T-helper 1 cell treated with Interleukin-12 subunit alpha and Interleukin-12 subunit beta and Interleukin-4 antibody, amounts not matched to agents 30 μg/mL and 1 μg/mL, for 36 hours (primary cell): ENCODE results near the gene PRDM1.
A peak's percentile ranks its signal among the peaks of the same experiment; 100 is the strongest.

Experiments
- H3K27ac Mint-ChIP-seq: one replicate; pipeline ENCODE4 v1.8.0; 2021; ENCODE audit warnings: mild to moderate bottlenecking, mixed read lengths
- H3K27me3 Mint-ChIP-seq: one replicate; pipeline ENCODE4 v1.8.0; 2021; ENCODE audit warnings: low read depth, mixed read lengths
- H3K36me3 Mint-ChIP-seq: one replicate; pipeline ENCODE4 v1.8.0; 2021; ENCODE audit warnings: low read depth, mixed read lengths
- H3K4me1 Mint-ChIP-seq: one replicate; pipeline ENCODE4 v1.8.0; 2021; ENCODE audit warnings: low read depth, mixed read lengths
- H3K4me3 Mint-ChIP-seq: one replicate; pipeline ENCODE4 v1.8.0; 2021; ENCODE audit warnings: mild to moderate bottlenecking, moderate library complexity, mixed read lengths
- H3K9me3 Mint-ChIP-seq: one replicate; pipeline ENCODE4 v1.8.0; 2021; ENCODE audit warnings: mixed read lengths

PRDM1 gene

GRCh38 chr6:106097411-106098231 lies 11.5 kb downstream of the PRDM1 start:
- Mint-ChIP-seq H3K4me1 (peaks cover 84% of the 10 kb centered on the region), H3K4me3 (peak overlapping the region; percentile 95), H3K9me3 (no peaks in the 10 kb centered on the region), H3K27me3 (no peaks in the 10 kb centered on the region), H3K27ac (peak overlapping the region; percentile 95), H3K36me3 (peaks cover 88% of the 10 kb centered on the region)

- Mint-ChIP-seq H3K27ac (peak overlapping the region; percentile 95), H3K27me3 (no peaks in the 10 kb centered on the region), H3K9me3 (no peaks in the 10 kb centered on the region), H3K4me1 (peaks cover 86% of the 10 kb centered on the region), H3K4me3 (peak overlapping the region; percentile 95), H3K36me3 (peaks cover 89% of the 10 kb centered on the region)
Observed at GRCh38 chr6:106098383-106099234, 12.5 kb downstream of the PRDM1 start.

GRCh38 chr6:106099235-106099537 lies 13.1 kb downstream of the PRDM1 start:
- Mint-ChIP-seq H3K27me3 (no peaks in the 10 kb centered on the region), H3K9me3 (no peaks in the 10 kb centered on the region), H3K36me3 (peaks cover 92% of the 10 kb centered on the region), H3K27ac (peak overlapping the region; percentile 95), H3K4me3 (peak overlapping the region; percentile 95), H3K4me1 (peaks cover 84% of the 10 kb centered on the region)

GRCh38 chr6:106100755-106101154 lies 14.6 kb downstream of the PRDM1 start:
- Mint-ChIP-seq H3K4me3 (peak overlapping the region; percentile 95), H3K9me3 (no peaks in the 10 kb centered on the region), H3K27ac (peak overlapping the region; percentile 95), H3K27me3 (no peaks in the 10 kb centered on the region), H3K4me1 (peaks cover 79% of the 10 kb centered on the region), H3K36me3 (peaks cover 91% of the 10 kb centered on the region)

GRCh38 chr6:106101466-106101865 lies 15.3 kb downstream of the PRDM1 start:
- peaks cover 79% of the 10 kb centered on the region for H3K4me1 Mint-ChIP-seq
- H3K27ac Mint-ChIP-seq, result peak overlapping the region; percentile 95
- H3K27me3 Mint-ChIP-seq, result no peaks in the 10 kb centered on the region
- no peaks in the 10 kb centered on the region for H3K9me3 Mint-ChIP-seq
- peak overlapping the region; percentile 95 for H3K4me3 Mint-ChIP-seq
- peaks cover 91% of the 10 kb centered on the region for H3K36me3 Mint-ChIP-seq

GRCh38 chr6:106102034-106102433 lies 15.9 kb downstream of the PRDM1 start:
- H3K36me3 Mint-ChIP-seq, result peaks cover 93% of the 10 kb centered on the region
- no peaks in the 10 kb centered on the region for H3K27me3 Mint-ChIP-seq
- peaks cover 82% of the 10 kb centered on the region for H3K4me1 Mint-ChIP-seq
- peak overlapping the region; percentile 95 for H3K27ac Mint-ChIP-seq
- H3K4me3 Mint-ChIP-seq, result peak overlapping the region; percentile 95
- H3K9me3 Mint-ChIP-seq, result no peaks in the 10 kb centered on the region

GRCh38 chr6:106102967-106103727 lies 17.0 kb downstream of the PRDM1 start:
- H3K4me1 Mint-ChIP-seq, result peaks cover 79% of the 10 kb centered on the region
- H3K36me3 Mint-ChIP-seq, result peaks cover 92% of the 10 kb centered on the region
- peak overlapping the region; percentile 95 for H3K4me3 Mint-ChIP-seq
- no peaks in the 10 kb centered on the region for H3K9me3 Mint-ChIP-seq
- H3K27ac Mint-ChIP-seq, result peak overlapping the region; percentile 95
- H3K27me3 Mint-ChIP-seq, result no peaks in the 10 kb centered on the region

- H3K36me3 Mint-ChIP-seq, result peaks cover 92% of the 10 kb centered on the region
- H3K27ac Mint-ChIP-seq, result peak overlapping the region; percentile 95
- peaks cover 77% of the 10 kb centered on the region for H3K4me1 Mint-ChIP-seq
- H3K9me3 Mint-ChIP-seq, result no peaks in the 10 kb centered on the region
- H3K27me3 Mint-ChIP-seq, result no peaks in the 10 kb centered on the region
- peak overlapping the region; percentile 95 for H3K4me3 Mint-ChIP-seq
Observed at GRCh38 chr6:106103728-106104109, 17.6 kb downstream of the PRDM1 start.

GRCh38 chr6:106104476-106104875 lies 18.3 kb downstream of the PRDM1 start:
- H3K36me3 Mint-ChIP-seq, result peaks cover 90% of the 10 kb centered on the region
- H3K27ac Mint-ChIP-seq, result no peak overlapping the region
- no peak overlapping the region for H3K4me3 Mint-ChIP-seq
- H3K27me3 Mint-ChIP-seq, result no peaks in the 10 kb centered on the region
- no peaks in the 10 kb centered on the region for H3K9me3 Mint-ChIP-seq
- H3K4me1 Mint-ChIP-seq, result peaks cover 71% of the 10 kb centered on the region

GRCh38 chr6:106104941-106105340 lies 18.8 kb downstream of the PRDM1 start:
- Mint-ChIP-seq H3K4me3 (no peak overlapping the region), H3K27me3 (no peaks in the 10 kb centered on the region), H3K9me3 (no peaks in the 10 kb centered on the region), H3K4me1 (peaks cover 74% of the 10 kb centered on the region), H3K27ac (peak overlapping the region; percentile 26), H3K36me3 (peaks cover 90% of the 10 kb centered on the region)

- Mint-ChIP-seq H3K27ac (no peak overlapping the region), H3K36me3 (peaks cover 87% of the 10 kb centered on the region), H3K9me3 (no peaks in the 10 kb centered on the region), H3K4me3 (no peak overlapping the region), H3K27me3 (no peaks in the 10 kb centered on the region), H3K4me1 (peaks cover 70% of the 10 kb centered on the region)
Observed at GRCh38 chr6:106105493-106105892, 19.4 kb downstream of the PRDM1 start.

- peaks cover 63% of the 10 kb centered on the region for H3K4me1 Mint-ChIP-seq
- no peaks in the 10 kb centered on the region for H3K9me3 Mint-ChIP-seq
- H3K4me3 Mint-ChIP-seq, result peak overlapping the region; percentile 27
- H3K27me3 Mint-ChIP-seq, result no peaks in the 10 kb centered on the region
- H3K36me3 Mint-ChIP-seq, result peaks cover 80% of the 10 kb centered on the region
- no peak overlapping the region for H3K27ac Mint-ChIP-seq
Observed at GRCh38 chr6:106106276-106107042, 20.3 kb downstream of the PRDM1 start.

GRCh38 chr6:106107043-106107613 lies 21.0 kb downstream of the PRDM1 start:
- Mint-ChIP-seq H3K27ac (peak overlapping the region; percentile 37), H3K4me3 (peak overlapping the region; percentile 27), H3K9me3 (no peaks in the 10 kb centered on the region), H3K36me3 (peaks cover 74% of the 10 kb centered on the region), H3K4me1 (peaks cover 63% of the 10 kb centered on the region), H3K27me3 (no peaks in the 10 kb centered on the region)
